Peyer's patch (tissue), 4 donors: ENCODE measurements around the gene CMYA5.

Experiments
- POLR2A ChIP-seq, 2 donors: fragments of 450-650 bp; IDR thresholded peaks; one replicate each; pipeline ENCODE4 v1.5.1; 2017; ENCODE audit warnings: antibody characterized with exemption in 2 of 2, mild to moderate bottlenecking in 2 of 2, moderate library complexity in 2 of 2
- TF ChIP-seq, protein P1 (sequence below), 6 experiments: fragments of 450-650 bp in 4 of 6; fragments of 200-600 bp in 2 of 6; sonication (generic) in 1 of 6; IDR thresholded peaks; one replicate each; pipeline ENCODE4 v1.5.1; 2017 to 2019; ENCODE audit warnings: antibody characterized with exemption in 6 of 6, mild to moderate bottlenecking in 3 of 6, moderate library complexity in 1 of 6

DNA sequence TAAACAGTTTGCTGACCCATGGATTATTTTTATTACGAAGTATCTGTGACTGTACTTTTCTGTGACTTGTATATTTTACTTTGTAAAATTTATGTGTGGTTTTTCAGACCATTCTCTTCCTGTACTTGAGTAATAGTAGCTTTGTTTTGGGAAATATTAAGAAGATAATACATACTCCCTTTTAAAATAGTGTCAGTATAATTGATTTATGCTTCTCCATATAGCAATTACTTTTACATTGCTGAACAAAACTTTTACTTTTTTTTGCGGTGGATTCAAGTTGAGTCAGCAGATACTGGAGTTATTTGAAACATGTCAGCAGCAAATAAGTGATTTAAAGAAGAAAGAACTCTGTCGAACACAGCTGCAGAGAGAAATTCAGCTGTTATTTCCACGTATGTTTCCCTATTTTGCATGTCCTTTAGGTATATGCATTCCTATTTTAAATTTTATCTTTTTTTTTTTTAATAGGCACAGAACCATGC lies 49.0 kb upstream of the CMYA5 start:
- TF ChIP-seq, protein P1, sequence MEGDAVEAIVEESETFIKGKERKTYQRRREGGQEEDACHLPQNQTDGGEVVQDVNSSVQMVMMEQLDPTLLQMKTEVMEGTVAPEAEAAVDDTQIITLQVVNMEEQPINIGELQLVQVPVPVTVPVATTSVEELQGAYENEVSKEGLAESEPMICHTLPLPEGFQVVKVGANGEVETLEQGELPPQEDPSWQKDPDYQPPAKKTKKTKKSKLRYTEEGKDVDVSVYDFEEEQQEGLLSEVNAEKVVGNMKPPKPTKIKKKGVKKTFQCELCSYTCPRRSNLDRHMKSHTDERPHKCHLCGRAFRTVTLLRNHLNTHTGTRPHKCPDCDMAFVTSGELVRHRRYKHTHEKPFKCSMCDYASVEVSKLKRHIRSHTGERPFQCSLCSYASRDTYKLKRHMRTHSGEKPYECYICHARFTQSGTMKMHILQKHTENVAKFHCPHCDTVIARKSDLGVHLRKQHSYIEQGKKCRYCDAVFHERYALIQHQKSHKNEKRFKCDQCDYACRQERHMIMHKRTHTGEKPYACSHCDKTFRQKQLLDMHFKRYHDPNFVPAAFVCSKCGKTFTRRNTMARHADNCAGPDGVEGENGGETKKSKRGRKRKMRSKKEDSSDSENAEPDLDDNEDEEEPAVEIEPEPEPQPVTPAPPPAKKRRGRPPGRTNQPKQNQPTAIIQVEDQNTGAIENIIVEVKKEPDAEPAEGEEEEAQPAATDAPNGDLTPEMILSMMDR (IDR thresholded peaks at IDR 0.05) = no peak
- TF ChIP-seq POLR2A (IDR thresholded peaks at IDR 0.05) = no peak
